ENCODE measurements around the gene UNC13A. TPM values are rescaled to one million over a fixed set of nuclear protein-coding genes. Genes with fewer than 3 reads are reported as not detected.

UNC13A gene
- total and polyA plus RNA-seq, 2 of the 8 experiments (the other 6 are each of a cell fraction or from before 2014, with no cell fraction given), result 13.1 to 47.6 TPM

- TF ChIP-seq GABPA (IDR thresholded peaks at IDR 0.05; ENCODE audit: borderline replicate concordance, insufficient read depth, low read length) (peak; percentile 29; the same call in 1 of the 2 replicates), EGR1 (IDR thresholded peaks at IDR 0.05; ENCODE audit: borderline replicate concordance, low read depth, low read length) (no peak), CEBPB (IDR thresholded peaks at IDR 0.05; ENCODE audit: low read depth, low read length) (no peak), RFX5 (IDR thresholded peaks at IDR 0.05; ENCODE audit: borderline replicate concordance, low read depth, low read length) (no peak), RXRA (IDR thresholded peaks at IDR 0.05; ENCODE audit: insufficient read depth, low read depth, low read length) (no peak), CBX8 (IDR thresholded peaks at IDR 0.05; ENCODE audit: borderline replicate concordance, low read depth, low read length) (no peak), YY1 (IDR thresholded peaks at IDR 0.05; ENCODE audit: low read depth, low read length) (no peak), SIN3A (conservative IDR thresholded peaks at IDR 0.05 in 1 of 2, IDR thresholded peaks at IDR 0.05 in 1 of 2; ENCODE audit: low read depth in 1 of 2, low read length in 2 of 2) (0 out of 4 replicates have a peak, but pooled peaks of 1 of the 2 experiments have one; percentile 39), CHD1 (IDR thresholded peaks at IDR 0.05; ENCODE audit: low read depth, low read length) (no peak), POLR2AphosphoS5 (IDR thresholded peaks at IDR 0.05; ENCODE audit: low read depth, low read length) (no peak)
Observed at GRCh38 chr19:17725422-17726078, 37.4 kb upstream of the UNC13A start (continued).
